Stomach (tissue), 4 donors: ENCODE results near the gene TMEM205.

Source experiments
- POLR2AphosphoS5 ChIP-seq, 3 donors: sonication (generic); formaldehyde crosslinking; IDR thresholded peaks; one replicate each; pipeline ENCODE4 v1.6.1; 2016; ENCODE audit warnings: antibody characterized with exemption in 3 of 3
- TF ChIP-seq, protein P1 (sequence below), 7 experiments: fragments of 450-650 bp in 4 of 7; fragments of 200-600 bp in 3 of 7; sonication (generic) in 3 of 7; IDR thresholded peaks; one replicate each; pipeline ENCODE4 v1.5.1; 2016 to 2019; ENCODE audit warnings: antibody characterized with exemption in 7 of 7, control low read depth in 2 of 7, mild to moderate bottlenecking in 1 of 7

- TF ChIP-seq, protein P1, sequence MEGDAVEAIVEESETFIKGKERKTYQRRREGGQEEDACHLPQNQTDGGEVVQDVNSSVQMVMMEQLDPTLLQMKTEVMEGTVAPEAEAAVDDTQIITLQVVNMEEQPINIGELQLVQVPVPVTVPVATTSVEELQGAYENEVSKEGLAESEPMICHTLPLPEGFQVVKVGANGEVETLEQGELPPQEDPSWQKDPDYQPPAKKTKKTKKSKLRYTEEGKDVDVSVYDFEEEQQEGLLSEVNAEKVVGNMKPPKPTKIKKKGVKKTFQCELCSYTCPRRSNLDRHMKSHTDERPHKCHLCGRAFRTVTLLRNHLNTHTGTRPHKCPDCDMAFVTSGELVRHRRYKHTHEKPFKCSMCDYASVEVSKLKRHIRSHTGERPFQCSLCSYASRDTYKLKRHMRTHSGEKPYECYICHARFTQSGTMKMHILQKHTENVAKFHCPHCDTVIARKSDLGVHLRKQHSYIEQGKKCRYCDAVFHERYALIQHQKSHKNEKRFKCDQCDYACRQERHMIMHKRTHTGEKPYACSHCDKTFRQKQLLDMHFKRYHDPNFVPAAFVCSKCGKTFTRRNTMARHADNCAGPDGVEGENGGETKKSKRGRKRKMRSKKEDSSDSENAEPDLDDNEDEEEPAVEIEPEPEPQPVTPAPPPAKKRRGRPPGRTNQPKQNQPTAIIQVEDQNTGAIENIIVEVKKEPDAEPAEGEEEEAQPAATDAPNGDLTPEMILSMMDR (IDR thresholded peaks at IDR 0.05), result no peak
- no peak for TF ChIP-seq POLR2AphosphoS5 (IDR thresholded peaks at IDR 0.05)
These were observed 45.3 kb downstream of the TMEM205 start for GRCh38 chr19:11300811-11301120.
